Dendritic cell treated with granulocyte-macrophage colony-stimulating factor and Interleukin-4, amounts not matched to agents 40 ng/mL and 50 ng/mL, for 4 days (primary cell): ENCODE measurements around the gene TBC1D13.
"Not testable (repeated sequence)": the region's sequence is repeated elsewhere in the genome, so short reads cannot be mapped to it uniquely, and the experiment has no call there.

Source experiments
- H3K27ac Mint-ChIP-seq: one replicate; pipeline ENCODE4 v1.8.0; 2022; ENCODE audit warnings: mild to moderate bottlenecking, mixed read lengths
- H3K27me3 Mint-ChIP-seq: one replicate; pipeline ENCODE4 v1.8.0; 2022; ENCODE audit warnings: mild to moderate bottlenecking, mixed read lengths
- H3K36me3 Mint-ChIP-seq: one replicate; pipeline ENCODE4 v1.8.0; 2022; ENCODE audit warnings: low read depth, mixed read lengths
- H3K4me1 Mint-ChIP-seq: one replicate; pipeline ENCODE4 v1.8.0; 2022; ENCODE audit warnings: low read depth, mixed read lengths
- H3K4me3 Mint-ChIP-seq: one replicate; pipeline ENCODE4 v1.8.0; 2022; ENCODE audit warnings: mild to moderate bottlenecking, moderate library complexity, mixed read lengths
- H3K9me3 Mint-ChIP-seq: one replicate; pipeline ENCODE4 v1.8.0; 2022; ENCODE audit warnings: mixed read lengths
- intact Hi-C: fragments of 100-400 bp; cut with micrococcal nuclease; formaldehyde crosslinking; loops from one replicate; pipeline ENCODE4 v1.15.0; 2022

The TBC1D13 gene

DNA sequence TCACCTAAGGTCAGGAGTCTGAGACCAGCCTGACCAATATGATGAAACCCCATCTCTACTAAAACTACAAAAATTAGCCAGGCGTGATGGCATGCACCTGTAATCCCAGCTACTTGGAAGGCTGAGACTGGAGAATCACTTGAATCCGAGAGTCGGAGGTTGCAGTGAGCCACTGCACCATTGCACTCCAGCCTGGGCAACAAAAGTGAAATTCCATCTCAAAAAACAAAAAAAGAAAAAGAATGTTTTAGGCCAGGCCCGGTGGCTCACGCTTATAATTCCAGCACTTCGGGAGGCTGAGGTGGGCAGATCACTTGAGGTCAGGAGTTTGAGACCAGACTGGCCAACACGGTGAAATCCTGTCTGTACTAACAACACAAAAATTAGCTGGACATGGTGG, 71.4 kb downstream of the TBC1D13 start:
- H3K4me1 Mint-ChIP-seq, result peaks cover 19% of the 10 kb centered on the region
- H3K27ac Mint-ChIP-seq, H3K9me3 Mint-ChIP-seq, H3K4me3 Mint-ChIP-seq, H3K36me3 Mint-ChIP-seq, H3K27me3 Mint-ChIP-seq, intact Hi-C loops: not testable (repeated sequence)
